GM10266 (cell line): Measurements from ENCODE around the gene BCAS1.
A peak's percentile ranks its signal among the peaks of the same experiment; 100 is the strongest.

ENCODE experiments used
- DNase-seq: peaks from one replicate; pipeline ENCODE4 v3.0.0; 2012; ENCODE audit errors: extremely low spot score
- TF ChIP-seq, protein P1 (sequence below): IDR thresholded peaks from 2 replicates; pipeline ENCODE4 v1.5.1; 2012; ENCODE audit warnings: mild to moderate bottlenecking, low read depth; ENCODE audit not compliant: control insufficient read depth, insufficient read depth; ENCODE audit errors: missing control alignments

The BCAS1 gene

DNA sequence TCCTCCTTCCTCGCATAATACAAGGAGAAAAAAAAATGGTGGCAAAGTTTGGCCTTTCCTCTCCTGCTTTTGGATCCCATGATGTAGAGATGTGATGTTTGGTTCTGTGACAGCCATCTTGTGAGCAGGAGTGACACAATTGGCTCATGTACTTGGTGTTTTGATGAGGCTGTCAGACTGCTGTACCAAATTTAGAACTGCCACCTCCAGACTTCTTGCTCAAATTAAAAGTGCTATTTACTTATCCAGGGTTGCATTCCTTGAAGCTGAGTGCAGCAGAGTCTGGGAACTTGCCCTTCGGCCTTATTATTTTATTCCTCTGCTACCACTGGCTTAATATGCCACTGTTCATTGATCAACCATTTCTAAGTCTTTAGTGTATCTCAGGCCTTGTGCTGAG is 21.9 kb downstream of the BCAS1 start:
- TF ChIP-seq, protein P1, sequence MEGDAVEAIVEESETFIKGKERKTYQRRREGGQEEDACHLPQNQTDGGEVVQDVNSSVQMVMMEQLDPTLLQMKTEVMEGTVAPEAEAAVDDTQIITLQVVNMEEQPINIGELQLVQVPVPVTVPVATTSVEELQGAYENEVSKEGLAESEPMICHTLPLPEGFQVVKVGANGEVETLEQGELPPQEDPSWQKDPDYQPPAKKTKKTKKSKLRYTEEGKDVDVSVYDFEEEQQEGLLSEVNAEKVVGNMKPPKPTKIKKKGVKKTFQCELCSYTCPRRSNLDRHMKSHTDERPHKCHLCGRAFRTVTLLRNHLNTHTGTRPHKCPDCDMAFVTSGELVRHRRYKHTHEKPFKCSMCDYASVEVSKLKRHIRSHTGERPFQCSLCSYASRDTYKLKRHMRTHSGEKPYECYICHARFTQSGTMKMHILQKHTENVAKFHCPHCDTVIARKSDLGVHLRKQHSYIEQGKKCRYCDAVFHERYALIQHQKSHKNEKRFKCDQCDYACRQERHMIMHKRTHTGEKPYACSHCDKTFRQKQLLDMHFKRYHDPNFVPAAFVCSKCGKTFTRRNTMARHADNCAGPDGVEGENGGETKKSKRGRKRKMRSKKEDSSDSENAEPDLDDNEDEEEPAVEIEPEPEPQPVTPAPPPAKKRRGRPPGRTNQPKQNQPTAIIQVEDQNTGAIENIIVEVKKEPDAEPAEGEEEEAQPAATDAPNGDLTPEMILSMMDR = no peak
- no peak for DNase-seq

DNA sequence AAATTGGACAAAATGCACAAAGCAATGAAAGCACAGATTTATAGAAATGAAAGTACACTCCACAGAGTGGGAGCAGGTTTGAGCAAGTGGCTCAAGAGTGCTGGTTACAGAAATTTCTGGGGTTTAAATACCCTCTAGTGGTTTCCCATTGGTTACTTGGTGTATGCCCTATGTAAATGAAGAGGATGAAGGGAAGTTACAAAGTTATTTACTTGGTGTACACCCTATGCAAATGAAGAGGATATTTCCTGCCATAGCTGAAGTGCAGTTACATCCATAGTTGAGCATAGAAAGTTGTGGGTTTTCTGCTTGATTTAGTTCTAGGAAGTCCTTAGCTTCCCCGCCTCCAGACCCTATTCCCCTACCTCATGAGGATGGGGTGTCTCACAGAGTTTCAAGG is 22.7 kb downstream of the BCAS1 start:
- DNase-seq = no peak
- TF ChIP-seq, protein P1 = no peak

DNA sequence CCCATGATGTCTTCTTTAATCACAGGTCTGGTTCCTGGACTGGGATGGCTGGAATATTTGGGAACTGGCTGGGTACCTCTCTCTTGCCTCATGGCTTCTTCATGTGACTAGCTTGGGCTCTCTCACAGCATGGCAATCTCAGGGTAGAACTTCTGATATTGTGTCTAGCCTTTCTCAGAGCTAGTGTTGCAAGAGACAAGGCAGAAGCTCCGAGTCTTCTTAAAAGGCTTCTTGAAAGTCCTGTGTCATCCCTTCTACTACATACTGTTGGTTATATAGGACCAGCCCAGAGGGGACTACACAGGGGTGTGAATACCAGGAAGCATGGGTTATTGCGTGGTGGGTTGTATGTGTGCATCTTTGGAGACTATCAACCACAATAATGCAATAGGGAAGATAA is 23.3 kb downstream of the BCAS1 start:
- no peak for DNase-seq

DNA sequence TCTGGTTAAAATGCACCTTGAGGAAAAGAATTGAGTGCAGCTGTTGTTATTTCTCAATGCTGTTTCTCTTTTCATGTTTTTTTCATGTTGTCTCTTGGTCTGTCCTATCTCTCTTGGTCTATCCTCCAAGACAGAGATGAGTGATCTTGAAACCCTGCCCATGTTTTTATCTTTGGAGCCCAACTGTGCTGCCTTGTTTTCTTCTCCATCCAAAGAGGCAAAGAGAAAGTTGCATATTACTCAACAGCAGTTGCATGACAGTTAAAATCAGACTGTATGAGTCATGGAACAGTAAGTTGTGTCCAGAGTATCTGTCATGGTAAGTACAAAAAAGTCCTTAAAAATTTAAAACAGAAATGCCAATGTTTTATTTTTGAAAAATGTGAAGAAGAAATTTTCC is 26.2 kb downstream of the BCAS1 start:
- DNase-seq = peak; percentile 16
- TF ChIP-seq, protein P1 = no peak

More for the DNA sequence above, 23.3 kb downstream of the BCAS1 start:
- TF ChIP-seq, protein P1 = no peak

DNA sequence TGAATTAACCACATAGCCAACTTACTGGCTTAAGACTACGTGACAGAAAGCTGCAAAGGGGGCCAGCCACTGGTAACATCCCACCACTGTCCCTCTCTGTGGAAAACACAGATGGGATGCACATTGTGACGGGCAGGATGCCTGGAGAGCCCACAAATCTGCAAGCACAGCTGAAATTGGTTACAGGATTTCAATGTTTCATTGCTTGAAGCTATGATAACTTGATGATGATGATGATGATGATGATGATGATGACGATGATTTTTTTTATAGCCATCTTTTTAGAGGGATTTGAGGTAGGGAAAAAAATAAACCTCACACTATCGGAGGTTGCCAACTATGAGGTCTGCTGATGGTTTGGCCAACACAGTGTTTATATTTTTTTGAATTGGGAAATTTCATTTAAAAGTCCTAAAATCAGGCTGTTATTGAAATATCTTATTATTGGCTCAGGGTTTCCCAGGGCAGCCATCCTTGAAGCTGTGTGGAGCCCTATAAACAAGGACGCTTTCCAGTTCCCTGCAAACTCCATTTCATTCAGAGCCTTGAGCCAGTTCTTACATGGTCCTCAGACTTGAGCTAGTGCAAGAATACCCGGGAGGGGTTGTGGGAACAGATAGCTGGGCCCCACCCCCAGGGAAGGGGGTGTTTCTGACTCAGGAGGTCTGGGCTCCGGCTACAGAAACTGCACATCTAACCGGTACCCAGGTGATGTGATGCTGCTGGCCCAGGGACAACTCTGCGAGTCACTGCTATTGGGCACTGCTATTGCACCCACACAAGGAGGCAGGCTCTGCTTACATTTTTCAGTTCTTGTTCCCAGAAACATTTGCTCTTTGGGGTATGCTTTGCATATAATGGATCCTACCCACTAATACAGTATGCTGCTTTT is 27.1 kb downstream of the BCAS1 start:
- TF ChIP-seq, protein P1 = peak; percentile 1
- DNase-seq = no peak

DNA sequence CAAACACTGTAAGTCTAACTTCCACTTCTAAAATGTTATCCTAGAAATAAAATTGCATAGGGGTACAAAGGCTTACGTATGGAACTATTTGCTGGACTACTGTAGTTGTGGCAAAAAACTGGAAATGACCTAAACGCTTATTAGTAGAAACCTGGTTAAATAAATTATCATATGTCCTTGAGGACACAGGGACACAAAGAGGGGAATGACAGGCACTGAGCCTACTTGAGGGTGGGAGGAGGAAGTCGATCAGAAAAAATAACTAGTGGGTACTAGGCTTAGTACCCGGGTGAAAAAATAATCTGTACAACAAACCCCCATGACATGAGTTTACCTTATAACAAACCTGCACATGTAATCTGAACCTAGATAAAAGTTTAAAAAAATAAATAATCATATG is 28.4 kb downstream of the BCAS1 start:
- TF ChIP-seq, protein P1 = no peak
- DNase-seq = no peak

DNA sequence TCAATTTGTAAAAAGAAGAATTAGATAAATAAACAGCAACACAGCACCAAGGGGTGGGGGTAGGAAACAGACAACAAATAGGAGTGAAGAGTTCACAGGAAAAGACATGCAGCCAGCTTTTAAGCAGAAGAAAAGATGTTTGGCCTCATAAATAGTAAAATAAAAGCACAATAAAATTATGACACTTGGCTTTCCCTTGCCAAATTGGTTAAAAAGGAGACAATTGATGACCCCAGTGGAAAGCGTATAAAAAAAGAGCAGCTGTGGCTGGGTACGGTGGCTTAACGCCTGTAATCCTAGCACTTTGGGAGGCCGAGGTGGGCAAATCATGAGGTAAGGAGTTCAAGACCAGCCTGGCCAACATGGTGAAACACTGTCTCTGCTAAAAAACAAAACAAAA is 29.1 kb downstream of the BCAS1 start:
- DNase-seq = no peak
- TF ChIP-seq, protein P1 = no peak
